Measurements from ENCODE around the gene MAPRE3.
A peak's percentile ranks its signal among the peaks of the same experiment; 100 is the strongest.
"Not testable (repeated sequence)": the region's sequence is repeated elsewhere in the genome, so short reads cannot be mapped to it uniquely, and the experiment has no call there.

Gene MAPRE3

DNA sequence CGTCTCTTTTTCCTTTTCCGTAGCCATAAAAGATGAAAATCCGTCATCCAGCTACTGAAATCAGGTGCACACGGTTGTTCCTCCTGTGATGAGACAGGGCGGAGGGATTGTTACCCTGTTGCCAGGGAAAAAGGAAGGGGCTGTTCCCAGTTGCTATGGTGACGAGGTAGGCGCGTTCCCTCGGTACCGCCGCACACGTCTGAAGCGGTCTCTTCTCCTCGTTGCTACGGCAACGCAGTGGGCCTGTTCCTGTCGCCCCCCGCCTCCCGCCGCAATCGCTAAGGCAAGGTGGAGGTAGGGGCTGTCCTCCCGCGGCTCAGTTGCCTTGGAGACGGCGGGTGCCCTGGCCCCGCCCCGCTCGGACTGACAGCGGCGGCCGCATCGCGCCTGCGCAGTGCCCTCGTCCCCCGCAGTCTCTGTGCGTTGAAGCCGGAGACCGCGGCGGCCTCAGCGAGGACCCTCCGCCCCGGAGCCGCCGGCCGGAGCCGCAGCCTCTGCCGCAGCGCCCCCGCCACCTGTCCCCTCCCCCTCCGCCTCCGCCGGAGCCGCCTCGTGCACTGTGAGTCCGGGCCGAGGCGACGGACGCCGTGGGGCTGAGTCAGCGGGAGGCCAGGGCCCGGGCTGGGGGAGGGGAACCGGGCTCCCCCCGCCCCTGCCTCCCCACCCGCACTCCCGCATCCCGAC is at the start of gene MAPRE3:
Gene MAPRE3, plus strand, starts transcription at position 394 of the 684 bp plus-strand sequence. CDS start 51,582 bp downstream, outside the sequence.
- DNase-seq: peak; percentile 36 to 48

DNA sequence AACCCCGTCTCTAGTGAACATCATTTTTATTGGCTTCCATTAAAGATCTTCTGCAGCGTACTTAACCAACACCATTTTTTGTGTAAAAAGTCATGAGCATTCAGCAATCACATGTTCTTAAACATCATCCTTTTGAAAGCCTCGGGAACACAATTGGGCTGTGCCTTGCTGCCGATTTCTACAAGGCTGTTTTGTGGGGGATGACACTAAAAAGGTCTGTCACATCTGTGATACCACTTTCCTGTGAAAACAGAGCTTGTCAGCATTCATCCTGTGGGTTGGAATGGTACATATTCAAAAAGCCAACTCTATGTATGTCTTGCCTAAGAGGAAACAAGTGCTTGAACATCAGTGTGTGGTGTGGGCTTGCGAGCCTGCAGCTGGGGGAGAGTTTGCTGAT is 49.1 kb upstream of the MAPRE3 start:
- DNase-seq: no peak

DNA sequence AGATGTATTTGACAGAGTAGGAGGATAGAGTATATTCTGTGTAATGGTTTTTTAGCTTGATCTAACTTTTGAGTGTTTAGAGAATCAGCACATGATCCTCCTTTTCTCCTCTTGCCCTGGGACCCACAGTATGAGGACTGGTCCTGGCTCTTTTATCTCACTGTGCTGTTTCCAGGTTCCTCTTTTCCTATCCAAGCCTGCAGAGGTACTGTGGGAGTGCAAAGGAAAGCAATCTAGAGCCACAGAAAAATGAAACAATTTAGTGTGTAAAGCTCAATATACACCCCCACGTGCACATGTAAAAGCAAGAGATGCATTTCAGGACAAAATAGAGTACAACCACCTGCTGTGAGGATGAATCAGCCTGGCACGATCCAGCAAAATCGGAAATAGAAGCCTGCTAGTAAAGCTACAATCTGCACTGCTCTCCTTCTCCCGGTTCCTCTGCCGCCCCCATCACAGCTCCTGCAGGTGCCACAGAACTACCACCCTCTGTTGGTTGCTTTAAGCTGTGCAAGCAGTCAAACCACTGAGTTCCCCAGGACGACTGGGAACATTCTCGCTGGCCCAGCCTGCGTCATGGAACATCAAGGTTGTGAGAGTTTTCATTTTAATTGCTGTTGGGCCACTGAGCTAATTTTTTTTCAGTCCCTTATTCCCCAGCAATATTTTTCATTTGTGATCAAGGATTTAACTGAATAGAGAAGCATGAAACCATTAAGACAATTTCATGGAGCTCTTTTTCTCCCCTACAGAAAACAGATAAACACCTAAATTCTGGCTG is 47.8 kb upstream of the MAPRE3 start:
- DNase-seq: peak; percentile 42 to 63

DNA sequence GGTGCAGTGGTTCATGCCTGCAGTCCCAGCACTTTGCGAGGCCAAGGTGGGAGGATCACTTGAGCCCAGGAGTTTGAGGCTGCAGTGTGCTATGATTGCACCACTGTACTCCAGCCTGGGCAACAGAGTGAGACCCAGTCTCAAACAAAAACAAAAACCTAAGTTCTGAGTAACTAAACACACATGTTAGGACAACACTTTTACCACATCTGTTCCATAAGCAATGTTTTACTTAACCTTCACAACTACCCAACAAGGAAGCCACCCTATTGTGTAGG is 47.3 kb upstream of the MAPRE3 start:
- not testable (repeated sequence) for DNase-seq

DNA sequence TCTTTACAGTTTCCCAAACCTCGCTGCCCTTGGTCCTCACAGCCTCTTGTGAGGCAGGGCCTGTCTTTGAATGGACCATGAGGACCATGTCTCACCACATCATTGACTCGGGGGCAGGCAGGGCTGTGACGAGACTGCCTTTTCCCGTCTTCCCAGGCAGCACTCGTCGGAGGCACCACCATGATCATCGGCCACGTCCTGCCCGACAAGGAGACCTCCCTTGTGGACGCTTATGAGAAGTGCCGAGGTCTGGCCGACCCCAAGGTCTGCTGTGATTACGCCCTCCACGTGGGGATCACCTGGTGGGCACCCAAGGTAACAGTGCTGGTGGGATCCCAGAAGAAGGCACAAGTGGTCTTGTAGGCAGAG is 45.7 kb upstream of the MAPRE3 start:
- no peak for DNase-seq

DNA sequence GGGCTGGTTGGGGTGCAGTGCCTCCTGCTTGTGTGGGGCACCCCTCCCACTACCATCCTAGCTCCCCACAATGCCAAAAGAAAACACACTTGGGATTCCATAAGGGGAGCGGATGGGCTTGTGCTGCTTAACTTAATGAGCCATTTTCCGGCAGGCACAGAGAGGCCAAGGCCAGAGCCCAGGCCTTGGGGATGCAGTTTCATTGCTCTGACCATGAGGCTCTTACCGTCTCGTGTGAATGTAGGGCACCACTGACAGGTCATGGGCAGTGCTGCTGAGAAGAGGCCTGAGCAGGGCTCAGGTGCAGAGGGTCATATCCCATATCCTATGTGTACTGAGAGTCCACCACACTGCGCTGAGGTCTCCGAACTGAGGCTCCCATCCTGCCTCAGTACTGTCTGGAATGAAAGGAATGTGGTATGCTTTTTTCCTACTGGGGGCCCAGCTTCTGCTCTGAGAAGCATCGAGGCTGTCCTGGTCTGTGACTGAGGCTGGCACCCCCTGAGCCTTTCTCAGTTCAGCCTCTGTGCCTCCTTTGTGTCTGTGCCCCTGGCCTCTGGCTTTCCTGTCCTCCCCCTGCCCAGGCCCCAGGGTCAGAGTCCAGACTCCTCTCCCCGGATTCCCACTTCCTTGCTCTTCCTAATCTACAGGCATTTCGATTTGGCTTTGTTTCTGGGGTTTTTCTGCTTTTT is 45.2 kb upstream of the MAPRE3 start:
- no peak for DNase-seq

DNA sequence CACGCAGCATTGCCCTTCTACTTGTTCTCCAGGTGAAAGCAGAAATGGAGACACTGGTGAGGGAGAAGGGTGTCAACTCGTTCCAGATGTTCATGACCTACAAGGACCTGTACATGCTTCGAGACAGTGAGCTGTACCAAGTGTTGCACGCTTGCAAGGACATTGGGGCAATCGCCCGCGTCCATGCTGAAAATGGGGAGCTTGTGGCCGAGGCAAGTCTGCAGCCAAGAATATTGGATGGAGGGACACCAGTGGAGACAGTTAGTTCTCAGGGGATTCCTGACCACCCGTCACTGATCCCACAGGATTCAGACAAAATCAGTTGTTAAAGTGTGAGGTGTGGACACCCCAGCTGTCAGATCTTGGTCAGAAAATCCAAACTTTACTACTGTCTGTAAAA is 43.2 kb upstream of the MAPRE3 start:
- no peak for DNase-seq

DNA sequence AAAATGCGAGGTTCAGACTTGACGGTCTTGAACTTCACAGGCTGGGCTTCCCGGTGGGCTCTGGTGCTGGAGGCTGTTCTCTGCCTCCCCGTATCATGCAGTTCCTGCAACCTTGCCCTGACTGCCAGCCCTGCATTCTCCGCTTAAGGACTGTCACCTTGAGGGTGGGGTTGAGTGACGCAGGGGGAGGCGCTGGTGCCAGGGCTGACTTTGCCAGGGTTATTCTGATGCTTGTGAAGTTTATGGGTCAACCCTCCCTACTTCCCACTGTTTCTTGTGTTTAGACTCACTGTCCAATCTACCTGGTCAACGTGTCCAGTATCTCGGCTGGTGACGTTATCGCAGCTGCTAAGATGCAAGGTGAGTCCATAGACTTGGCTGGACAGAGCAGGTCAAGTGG is 37.5 kb upstream of the MAPRE3 start:
- DNase-seq: no peak

DNA sequence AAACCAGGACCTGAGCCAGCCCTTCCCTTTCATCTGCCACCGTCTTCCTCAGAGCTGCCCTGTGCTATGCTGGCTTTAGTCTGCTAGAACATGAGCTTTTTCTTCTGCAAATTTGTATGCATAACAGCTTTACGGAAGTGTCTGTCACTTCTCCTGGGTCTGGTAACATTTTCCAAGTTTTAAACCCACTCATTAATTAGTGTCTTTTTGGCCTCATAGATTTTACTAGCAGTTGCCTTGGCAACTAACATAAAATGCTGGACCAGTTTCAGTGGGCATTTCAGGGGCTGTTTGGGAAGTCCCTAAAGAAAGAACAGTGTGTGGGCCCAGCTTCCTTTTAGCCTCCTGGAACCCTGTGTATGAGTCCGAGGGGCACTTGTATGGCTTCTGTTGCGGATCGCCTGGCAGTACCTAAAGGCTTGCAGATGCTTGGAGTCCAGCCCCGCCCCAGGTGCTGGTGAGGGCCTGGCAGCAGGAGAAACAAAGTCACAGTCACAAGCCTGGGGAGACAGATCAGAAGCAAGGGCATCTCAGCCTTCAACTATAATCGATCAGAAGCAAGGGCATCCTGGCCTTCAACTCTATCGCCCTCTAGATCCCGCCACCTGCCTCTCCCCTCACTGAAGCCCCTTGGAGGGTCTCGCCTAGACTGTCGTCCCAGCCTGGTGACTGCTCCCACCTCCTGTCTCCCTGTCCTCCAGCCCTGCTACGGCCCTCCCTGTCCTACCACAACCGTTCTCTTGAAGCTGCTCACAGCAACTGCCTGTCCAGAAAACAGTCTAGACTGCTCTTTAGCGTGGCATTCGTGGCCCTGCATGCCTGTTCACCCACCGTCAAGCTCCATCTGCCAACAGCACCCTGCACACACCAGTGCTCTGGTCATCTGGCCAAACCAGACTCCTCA is 36.8 kb upstream of the MAPRE3 start:
- no peak for DNase-seq

DNA sequence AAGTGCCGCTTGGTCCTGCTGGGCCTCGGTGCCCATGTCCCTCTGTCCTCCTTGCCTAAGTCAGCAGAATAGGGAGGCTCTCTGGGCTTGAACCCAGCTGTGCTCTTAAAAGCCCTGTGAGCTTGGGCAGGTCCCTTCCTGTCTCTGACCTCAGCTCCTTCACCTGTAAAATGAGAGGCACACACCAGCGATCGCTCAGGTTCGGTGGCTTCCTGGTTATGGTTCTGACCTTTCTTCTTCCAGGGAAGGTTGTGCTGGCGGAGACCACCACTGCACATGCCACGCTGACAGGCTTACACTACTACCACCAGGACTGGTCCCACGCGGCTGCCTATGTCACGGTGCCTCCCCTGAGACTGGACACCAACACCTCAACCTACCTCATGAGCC is 36.1 kb upstream of the MAPRE3 start:
- DNase-seq: no peak

DNA sequence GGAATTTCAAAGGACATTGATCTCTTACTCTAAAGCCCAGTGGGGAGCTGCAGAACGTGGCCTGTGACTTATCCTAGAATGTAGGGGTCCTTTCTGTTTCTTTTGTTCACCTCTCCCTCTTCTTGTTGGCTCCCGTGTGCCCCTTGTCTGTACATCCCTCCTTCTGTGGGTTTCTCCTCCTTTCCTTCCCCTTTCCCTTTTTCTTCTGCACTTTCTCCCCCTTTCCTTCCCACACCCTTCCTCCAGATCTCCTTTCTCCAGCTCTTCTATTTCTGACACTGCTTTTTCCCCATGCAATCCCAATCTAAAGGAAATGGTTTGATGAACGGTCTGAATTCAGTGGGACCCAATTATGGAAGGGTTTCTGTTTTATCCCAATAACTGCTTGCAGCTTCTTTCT is 35.5 kb upstream of the MAPRE3 start:
- no peak for DNase-seq

DNA sequence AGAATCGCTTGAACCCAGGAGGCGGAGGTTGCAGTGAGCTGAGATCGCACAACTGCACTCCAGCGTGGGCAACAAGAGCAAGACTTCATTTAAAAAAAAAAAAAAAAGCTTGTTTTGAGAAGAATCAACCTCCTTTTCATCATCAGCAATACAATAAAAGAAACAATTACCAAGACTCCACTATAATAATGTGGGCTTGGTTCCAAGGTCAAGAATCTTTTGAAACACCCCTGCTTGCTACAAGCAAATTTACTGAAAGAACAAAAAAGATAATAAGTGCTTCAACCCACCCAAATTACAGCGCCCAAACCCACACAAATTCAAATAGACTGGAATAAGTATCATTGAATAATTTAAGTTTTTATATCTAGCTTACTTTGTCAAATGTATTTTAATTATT is 33.6 kb upstream of the MAPRE3 start:
- no peak for DNase-seq

DNA sequence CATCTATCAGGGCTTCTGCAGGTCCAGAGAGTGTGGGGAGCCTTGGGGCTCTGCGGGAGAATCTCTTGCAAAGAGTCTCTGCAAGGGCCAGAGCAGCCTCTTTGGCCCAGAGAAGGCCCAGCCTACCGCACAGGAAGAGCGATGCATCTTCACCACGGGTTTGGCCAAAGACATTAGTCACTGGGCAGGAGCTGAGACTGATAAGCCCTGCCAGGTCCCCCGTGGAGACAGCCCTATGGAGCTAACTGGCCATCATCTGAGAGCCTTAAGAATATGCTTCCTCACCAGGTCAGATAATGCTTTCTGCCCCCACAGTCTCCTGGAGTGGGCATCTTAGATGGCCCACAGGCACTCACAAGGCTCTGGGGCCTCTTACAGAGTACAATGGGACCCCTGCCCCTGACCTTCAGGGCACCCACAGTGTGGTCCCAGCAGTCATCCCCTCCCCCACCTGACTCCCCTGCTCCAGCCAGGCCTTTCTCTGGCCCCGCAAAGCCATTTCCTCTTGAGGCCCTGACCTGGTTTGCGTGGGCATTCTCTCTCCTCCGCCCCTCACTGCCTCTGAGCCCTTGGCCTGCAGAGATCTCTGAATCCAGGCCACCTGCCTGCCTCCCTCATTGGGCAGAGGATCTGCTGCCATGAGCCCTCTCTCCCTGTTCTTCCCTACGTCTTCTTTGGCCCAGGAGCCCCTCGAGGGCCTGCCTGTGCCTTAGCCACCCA is 31.9 kb upstream of the MAPRE3 start:
- DNase-seq: no peak

DNA sequence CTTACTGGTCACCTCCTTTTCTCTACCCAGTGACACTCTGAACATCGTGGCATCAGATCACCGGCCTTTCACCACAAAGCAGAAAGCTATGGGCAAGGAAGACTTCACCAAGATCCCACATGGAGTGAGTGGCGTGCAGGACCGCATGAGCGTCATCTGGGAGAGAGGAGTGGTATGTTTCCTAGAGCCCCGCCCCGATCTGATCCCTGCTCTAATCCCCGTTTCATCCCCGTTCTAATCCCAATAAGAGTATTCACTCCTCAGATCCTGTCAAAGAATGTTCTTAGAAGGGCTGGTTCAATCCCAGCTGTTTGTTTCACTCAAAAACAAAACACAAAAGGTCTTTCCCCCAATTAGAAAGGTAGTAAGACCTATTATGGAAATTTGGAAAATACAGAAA is 30.4 kb upstream of the MAPRE3 start:
- no peak for DNase-seq

DNA sequence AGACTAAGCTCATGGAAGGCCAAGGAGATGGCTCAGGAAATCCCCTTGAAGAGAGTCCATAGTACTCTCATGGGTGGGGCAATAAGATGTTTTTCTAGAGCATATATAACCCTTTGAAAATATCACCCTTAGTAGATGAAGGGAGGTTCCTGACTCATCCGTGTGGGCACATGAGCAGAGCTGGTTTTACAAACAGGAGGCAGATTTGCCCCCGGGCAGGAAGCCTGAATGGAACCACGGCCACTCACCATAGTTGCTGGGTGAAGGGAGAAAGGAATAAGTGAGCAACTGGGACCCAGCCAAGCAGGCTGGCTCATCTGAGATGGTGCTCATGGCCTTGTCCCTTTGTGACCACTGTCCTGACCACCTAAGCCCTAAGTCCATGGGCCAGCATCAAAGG is 29.0 kb upstream of the MAPRE3 start:
- DNase-seq: no peak

DNA sequence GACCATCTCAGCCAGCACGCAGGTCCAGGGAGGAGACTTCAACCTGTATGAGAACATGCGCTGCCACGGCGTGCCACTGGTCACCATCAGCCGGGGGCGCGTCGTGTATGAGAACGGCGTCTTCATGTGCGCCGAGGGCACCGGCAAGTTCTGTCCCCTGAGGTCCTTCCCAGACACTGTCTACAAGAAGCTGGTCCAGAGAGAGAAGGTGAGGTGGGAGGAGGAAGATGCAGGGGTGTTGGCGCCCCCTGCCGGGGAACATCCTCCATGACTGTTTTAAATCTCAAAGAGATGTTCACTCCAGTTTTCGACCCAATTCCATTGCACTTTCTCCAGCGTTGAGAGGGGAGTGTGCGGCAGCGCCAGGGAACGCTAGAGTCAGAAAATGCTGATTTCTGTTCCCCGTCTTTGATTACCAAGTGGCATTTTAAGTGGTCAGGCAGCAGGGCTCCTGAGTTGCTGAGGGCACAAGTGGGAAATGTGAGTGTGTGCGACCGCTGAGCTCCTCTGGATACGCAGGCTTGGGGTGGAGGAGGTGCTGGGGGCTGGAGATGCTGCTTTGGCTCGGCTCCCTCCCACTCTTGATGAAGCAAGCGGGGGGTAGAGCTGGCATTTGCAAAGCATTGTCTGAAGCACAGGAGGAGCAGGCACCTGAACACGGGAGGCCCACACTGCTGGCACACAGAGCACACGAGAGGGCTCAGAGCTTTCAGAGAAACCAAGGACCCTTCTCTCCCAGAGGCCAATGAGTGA is 27.7 kb upstream of the MAPRE3 start:
- peak; percentile 21 to 57 for DNase-seq

DNA sequence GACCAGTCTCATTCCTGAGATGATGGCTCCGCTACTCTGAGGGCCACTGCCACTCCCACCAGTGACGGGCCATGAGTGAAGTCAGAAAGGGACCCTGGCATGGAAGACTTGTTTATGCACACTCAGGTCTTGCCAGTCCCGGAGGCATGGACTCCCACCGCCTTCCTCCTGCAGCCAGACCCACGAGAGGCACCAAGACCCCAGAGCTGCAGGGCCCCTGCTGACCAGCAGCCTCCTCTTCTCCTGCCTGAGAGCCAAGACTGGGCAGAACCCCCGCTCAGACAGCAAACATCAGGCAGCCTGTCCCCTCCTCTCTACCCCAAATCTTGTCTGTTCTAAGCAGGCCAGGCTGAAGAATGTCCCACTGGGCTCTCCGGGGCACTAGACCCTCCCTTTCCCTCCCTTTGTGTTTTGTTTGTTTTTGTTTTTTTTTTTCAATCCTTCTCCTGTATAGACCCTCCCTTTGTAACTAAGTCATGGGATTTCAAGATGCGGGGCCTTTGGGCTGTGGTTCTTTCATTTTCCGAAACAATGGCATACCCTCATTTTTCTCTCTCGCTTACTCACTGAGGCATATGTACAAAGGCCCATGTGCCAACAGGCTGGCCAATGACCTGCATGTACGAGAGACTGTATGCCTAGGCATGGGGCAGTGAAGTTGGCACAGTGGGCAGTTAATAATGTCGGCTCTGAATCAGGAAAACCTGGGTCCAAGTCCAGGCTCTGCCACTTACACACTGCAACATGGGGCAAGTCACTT is 24.3 kb upstream of the MAPRE3 start:
- DNase-seq: no peak

DNA sequence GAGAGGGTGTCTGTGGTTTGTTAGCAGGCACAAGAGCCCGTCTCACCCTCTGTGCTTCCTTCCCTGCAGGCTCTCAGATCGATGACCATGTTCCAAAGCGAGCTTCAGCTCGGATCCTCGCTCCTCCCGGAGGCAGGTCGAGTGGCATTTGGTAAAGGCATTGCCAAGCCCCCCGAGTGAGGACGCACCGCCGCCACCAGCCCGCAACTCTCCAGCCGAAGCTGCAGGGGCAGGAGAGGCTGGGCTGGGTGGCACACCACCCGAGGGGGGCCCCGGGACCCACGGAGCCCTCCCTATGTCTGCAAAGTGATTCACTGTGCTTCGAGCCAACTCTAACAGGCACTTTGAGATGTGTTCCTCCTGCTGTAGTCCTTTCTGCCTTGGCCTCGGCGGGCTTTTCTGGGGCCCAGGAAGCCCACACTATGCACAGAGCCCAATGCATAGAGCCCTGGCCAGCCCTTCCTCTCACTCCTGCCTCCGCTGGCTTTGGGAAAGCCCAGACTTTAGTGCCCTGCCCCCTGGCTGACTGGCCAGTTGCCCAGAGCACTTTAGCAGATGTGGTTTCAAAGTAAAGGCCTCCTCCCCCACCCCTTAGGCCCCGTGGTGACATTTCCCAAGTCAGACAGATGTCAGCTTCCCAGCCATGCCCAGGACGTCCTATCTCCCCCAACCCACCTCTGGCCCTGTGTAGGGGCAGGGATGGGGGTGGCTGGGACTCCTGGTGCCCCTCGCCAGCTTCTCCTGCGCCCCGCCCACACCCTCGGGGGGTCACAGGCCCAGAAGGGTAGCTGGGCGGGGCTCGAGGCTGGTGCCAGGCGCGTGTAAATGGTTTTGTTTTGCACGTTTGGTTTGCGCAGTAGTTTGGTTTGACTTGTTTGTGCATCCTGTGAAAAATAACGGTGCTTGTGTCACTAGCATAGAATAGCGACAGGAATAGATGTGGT is 23.3 kb upstream of the MAPRE3 start:
- peak; percentile 16 to 23 for DNase-seq

DNA sequence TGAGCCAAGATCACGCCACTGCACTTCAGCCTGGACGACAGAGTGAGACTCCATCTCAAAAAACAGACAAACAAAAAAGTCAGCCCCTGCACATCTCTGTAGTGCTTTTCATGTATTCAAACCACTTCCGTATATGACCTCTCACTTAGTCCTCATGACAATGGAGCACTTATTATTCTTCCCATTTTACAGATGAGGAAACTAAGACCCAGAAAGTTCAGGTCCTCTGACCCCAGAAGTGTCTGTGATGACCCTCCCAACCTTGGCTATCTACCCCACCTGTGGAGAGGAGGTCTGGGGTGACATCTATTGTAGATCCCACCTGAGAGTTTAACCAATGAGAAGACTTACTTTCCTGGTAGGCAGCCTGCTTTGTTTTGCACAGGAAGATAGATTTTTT is 21.6 kb upstream of the MAPRE3 start:
- no peak for DNase-seq

DNA sequence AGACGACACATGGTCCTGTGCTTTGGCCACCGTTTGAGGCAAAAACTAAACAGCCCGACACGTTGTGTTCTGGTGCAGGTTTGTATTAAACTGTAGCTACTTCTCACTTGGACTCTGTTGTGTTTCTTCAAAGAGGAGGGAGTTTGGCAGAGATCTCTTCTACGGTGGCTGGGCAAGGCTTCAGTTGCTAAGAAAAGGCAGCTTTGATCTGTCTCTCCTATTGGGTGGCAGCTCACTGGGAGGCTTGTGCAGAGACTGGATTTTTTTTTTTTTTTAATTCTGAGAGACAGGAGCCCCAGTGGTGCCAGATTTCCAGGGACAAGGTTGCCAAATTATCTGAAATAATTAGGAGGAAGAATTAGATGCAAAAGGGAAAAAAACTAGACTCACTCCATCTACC is 20.2 kb upstream of the MAPRE3 start:
- DNase-seq: no peak
